ENCODE results near the gene MID1IP1.

The MID1IP1 gene

DNA sequence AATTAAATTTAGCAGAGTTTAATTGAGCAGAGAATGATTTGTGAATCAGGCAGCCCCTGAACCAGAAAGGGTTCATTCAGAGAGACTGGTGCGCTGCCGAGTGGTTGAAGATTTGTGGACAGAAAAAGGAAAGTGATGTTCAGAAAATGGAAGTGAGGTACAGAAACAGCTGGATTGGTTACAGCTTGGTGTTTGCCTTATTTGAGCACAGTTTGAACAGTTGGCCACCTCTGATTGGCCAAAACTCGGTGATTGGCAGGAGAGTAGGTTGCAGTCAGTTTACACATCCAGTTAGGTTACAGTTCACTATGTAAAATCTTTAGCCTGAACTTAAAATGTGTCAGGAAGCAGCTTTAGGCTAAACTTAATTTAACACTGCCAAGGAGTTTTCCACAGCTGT, 14.9 kb downstream of the MID1IP1 start:
- DNase-seq = no peak

DNA sequence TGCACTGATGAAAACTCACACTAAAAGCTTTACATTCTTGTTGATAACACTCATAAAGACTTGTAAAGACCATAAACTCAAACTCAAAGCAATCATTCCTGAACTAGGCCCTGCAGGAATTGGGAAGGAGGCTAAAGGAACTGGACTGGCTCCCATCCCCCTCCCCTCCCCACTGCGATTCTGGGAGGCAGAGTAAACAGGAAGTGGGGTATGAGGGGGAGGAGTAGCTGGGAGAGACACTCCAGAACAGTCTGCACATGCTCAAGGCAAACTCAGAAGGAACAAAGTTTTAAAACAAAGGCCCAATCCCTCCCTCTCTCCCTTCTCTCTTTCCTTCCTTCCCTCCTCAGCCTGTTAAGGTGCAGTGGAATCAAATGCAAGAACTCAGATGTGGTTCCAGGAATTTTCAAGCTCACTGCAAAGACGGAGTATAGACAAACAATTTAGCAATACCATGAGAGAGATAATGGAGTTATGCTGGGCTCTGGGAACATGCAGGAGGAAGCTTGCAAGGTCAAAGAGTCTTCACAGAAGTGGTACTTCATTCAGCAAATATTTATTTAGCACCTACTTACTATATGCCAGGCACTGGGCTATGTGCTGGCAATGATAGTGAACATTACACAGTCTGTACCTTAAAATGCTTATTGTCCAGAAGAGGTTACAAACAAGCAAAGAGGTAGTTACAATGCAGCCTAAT, 15.9 kb downstream of the MID1IP1 start:
- no peak for DNase-seq

- DNase-seq = no peak
Observed at GRCh38 chrX:38819163-38819562, 17.9 kb downstream of the MID1IP1 start.

DNA sequence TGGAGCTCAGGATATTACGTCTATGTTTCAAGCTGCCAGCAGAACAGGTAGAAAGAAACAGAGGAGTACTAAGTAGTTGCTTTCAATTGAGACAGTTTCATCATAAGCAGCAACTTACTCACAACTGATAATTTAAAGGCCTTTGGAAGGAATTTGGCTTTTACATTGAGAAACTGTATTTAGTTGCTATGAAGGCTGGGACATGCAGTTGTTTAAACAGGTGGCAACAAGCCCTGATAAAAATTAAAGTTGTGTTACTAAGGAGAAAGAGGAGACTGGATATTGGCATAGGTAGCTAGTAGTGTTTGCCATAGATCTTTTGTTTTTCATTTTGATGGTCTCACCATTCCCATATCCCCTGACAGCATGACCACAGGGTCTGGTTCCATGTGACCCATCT, 18.4 kb downstream of the MID1IP1 start:
- DNase-seq = no peak

- no peak for DNase-seq
Observed at GRCh38 chrX:38820751-38821150, 19.5 kb downstream of the MID1IP1 start.

DNA sequence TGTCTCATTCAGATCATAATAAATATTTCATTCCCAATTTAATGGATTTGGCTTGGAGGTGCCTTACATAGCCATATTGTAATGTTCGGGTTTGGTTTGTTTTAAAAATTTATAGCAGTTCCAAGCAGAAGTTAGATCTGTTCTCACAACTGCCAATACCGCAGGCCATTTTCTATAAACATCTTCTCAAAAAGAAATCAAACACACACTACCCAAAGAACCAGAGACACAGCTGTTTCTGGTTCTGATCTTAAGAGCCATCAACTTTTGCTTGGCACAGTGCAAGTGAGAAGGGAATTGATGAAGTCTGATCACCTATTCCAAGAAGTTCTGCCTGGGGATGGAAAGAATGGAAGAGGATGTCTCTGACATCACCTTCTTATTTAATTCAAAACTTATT, 22.9 kb downstream of the MID1IP1 start:
- no peak for DNase-seq

DNA sequence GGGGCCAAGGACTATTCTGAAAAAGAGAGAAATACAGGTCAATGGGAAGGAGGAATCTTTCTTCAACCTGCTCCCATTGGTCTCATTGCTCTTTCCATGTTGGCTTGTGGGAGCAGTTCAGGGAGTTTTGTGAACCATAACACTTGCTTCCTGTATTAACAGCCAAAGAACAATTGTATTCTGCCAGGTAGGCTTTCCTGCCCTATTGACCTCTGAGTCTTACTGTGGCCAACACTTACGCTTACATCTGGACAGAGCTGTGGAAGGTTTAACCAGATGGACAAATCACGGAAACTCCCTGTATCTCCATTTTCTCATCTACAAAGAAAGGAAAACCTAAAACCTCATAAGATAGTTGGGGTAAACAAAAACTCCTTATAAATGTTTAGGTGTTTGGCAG, 30.7 kb downstream of the MID1IP1 start:
- no peak for DNase-seq

DNA sequence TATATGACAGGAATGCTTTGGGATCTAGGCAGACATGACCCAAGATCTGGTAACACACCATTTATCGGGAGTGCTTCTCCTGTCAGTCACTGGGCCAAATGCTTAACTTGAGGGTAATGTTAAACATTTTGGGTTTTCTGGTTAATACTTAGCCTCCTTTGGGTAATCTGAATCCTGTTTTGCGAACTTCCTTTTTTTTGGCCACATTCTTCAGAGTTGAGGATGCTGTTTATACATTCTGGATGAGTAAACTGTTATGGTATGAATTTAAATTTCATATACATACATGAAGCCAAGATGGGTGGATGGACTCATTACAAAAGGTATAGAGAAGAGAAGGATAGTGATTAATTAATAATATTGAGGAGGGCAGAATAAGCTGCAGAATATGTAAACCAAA, 36.1 kb downstream of the MID1IP1 start:
- DNase-seq = no peak

DNA sequence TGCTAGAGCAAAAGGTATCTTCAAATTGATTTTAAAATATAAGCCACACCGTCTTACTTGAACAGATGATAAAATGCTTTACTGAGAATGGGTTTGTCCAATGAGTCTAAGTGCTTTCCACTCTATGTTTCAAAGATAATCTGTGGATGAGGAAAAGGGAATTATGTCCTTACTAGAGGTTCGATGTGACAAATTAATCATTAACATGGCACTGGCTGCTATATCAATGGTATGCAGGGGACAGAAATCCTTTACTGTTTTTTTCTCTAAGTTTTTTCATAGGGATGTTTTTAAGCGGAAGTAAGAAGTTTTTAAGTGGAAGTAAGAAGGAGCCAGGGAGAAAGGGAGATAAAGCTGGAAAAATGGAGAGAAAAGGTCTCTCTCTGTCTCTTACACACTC, 38.0 kb downstream of the MID1IP1 start:
- no peak for DNase-seq

DNA sequence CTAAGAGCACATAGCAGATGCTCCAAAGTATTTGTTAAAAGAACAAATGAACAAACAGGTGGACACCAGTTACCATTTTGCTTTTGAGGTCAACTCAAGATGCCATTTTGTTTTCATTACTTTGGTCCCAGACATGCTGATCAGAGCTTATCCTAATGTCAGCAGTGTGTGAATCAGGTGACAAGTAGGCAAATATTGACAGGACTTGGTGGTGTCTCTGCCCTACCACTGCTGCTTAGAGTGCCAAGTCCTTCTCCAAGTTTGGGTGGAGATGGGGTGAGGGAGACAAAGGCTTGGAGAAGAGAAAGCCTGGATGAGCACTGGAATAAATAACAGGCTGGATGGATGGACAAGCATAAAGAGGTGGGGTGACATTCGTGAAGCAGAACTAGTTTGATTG, 38.7 kb downstream of the MID1IP1 start:
- no peak for DNase-seq

- DNase-seq = no peak
Observed at GRCh38 chrX:38841750-38842149, 40.5 kb downstream of the MID1IP1 start.

GRCh38 chrX:38845426-38845825, 44.2 kb downstream of the MID1IP1 start:
- DNase-seq = no peak

DNA sequence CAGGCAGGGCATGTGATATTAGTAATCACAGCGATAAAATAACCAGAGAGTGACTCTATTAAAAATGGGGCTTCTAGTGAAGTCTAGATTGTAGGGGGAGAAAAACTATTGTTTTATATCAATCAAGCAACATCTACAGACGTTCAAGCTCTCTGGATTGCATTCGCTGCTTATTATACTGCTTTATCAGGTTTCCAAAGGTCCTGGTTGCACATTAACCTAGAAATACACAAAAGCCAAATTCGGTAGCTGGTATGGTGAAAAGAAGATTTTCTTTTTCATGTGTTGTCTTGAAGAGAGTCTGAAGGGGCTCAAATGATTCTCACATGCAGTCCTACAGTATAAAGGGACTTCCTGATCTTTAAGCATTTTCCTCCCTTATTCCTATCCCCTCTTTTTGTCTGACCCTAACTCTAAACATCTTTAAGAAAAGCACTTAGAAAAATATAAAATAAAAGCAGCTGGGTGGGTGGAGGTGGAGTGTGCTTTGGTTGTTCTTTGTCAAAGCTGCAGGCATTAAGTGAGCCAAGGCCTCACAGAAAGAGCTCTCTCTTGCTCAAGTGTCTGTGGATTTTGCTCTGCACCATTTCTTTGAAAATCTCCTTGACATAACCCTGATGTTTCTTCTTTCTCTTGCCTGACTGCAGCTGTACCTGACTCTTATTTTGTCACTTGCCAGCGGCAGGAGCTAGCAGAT, 46.1 kb downstream of the MID1IP1 start:
- no peak for DNase-seq

GRCh38 chrX:38847903-38848230, 46.6 kb downstream of the MID1IP1 start:
- no peak for DNase-seq

GRCh38 chrX:38848671-38849455, 47.6 kb downstream of the MID1IP1 start:
- DNase-seq = no peak

GRCh38 chrX:38850807-38851544, 49.7 kb downstream of the MID1IP1 start:
- DNase-seq = no peak

DNA sequence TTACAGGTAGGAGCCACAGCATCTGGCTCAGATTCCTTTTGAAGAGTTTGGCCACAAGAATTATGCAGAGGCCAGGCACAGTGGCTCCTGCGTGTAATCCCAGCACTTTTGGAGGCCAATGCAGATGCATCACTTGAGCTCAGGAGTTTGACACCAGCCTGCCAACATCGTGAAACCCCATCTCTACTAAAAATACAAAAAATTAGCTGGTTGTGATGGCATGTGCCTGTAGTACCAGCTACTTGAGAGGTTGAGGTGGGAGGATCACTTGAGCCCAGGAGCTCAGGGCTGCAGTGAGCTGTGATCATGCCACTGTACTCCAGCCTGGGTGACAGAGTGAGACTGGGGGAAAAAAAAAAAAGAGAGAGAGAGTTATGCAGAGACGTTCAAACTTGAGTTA, 53.0 kb downstream of the MID1IP1 start:
- no peak for DNase-seq
